Liver (tissue), 2 donors: ENCODE results near the gene RBBP4.

Experiments used
- CTCF ChIP-seq: fragments of 150-350 bp; IDR thresholded peaks from 2 replicates; pipeline ENCODE4 v1.5.1; 2017; ENCODE audit warnings: improper control_type of control experiment, low read depth, low read length; ENCODE audit not compliant: missing input control
- TF ChIP-seq, protein P1 (sequence below): IDR thresholded peaks from 2 replicates; pipeline ENCODE4 v1.6.1; 2016; ENCODE audit warnings: antibody characterized with exemption
- donor health status: healthy.

DNA sequence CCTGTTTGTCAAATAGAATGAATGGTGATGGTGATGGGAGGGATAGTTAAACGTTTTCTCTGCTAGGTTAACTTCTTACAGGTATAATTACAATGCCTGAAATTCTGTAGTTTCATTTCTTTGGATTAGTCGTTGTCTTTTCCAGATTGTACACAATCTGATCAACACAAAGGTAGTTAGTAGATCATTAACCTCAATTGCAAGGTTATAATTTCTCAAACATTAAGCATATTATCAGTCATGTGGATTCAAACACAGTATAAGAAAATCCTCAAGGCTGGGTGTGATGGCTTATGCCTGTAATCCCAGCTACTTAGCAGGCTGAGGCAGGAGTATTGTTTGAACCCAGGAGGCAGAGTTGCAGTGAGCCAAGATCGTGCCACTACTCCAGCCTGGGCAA lies 31.0 kb downstream of the RBBP4 start:
- TF ChIP-seq, protein P1, sequence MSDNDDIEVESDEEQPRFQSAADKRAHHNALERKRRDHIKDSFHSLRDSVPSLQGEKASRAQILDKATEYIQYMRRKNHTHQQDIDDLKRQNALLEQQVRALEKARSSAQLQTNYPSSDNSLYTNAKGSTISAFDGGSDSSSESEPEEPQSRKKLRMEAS: no peak
- TF ChIP-seq CTCF: no peak
